OCI-LY7 (cell line): ENCODE data around the gene USP32. TPM values are rescaled to one million over a fixed set of nuclear protein-coding genes. Genes with fewer than 3 reads are reported as not detected.
"Not testable (repeated sequence)": the region's sequence is repeated elsewhere in the genome, so short reads cannot be mapped to it uniquely, and the experiment has no call there.

Experiments
- BruUV-seq: library from RNA; stranded (reverse); fragments of 400-500 nt; replicated peaks from 2 replicates; lab custom pipeline; 2021; lab: Mats Ljungman, UMichigan
- CTCF ChIA-PET: fragments of 300-600 bp; sonication (Branson Sonifier 250); formaldehyde crosslinking; loops from one replicate; lab custom pipeline; 2022; ENCODE audit warnings: antibody characterized with exemption; ENCODE audit not compliant: unreplicated experiment; lab: Charles Lee
- POLR2A ChIA-PET: fragments of 300-600 bp; sonication (Branson Sonifier 250); formaldehyde crosslinking; loops from one replicate; lab custom pipeline; 2022; ENCODE audit warnings: antibody characterized with exemption; lab: Charles Lee
- DNase-seq: peaks from one replicate; pipeline ENCODE4 v3.0.0-alpha.2; 2015; ENCODE audit warnings: low spot score
- H2AFZ ChIP-seq: fragments of 200-600 bp; sonication (generic), shearing (Covaris generic); 2 replicates; pipeline ENCODE4 v1.6.1; 2014; ENCODE audit warnings: mild to moderate bottlenecking, antibody characterized with exemption, low read length, moderate library complexity
- H3K27ac ChIP-seq: fragments of 200-600 bp; sonication (generic); 2 replicates; pipeline ENCODE4 v1.5.1; 2014; ENCODE audit warnings: mixed run types, low read depth, mild to moderate bottlenecking, moderate library complexity, low read length, inconsistent platforms; ENCODE audit not compliant: poor library complexity, severe bottlenecking
- H3K36me3 ChIP-seq: fragments of 200-600 bp; sonication (generic); 2 replicates; pipeline ENCODE4 v1.6.1; 2014; ENCODE audit warnings: mild to moderate bottlenecking, antibody characterized with exemption, low read length, moderate library complexity, mixed read lengths; ENCODE audit not compliant: insufficient read depth
- H3K4me1 ChIP-seq: fragments of 200-600 bp; sonication (generic); 2 replicates; pipeline ENCODE4 v1.5.1; 2014; ENCODE audit warnings: mild to moderate bottlenecking, low read length; ENCODE audit not compliant: insufficient read depth, poor library complexity, severe bottlenecking
- H3K4me2 ChIP-seq: fragments of 200-600 bp; sonication (generic); 2 replicates; pipeline ENCODE4 v1.6.1; 2014; ENCODE audit warnings: mild to moderate bottlenecking, low read length
- H3K4me3 ChIP-seq: fragments of 200-600 bp; sonication (generic); 2 replicates; pipeline ENCODE4 v1.5.1; 2014; ENCODE audit warnings: mild to moderate bottlenecking, low read depth, low read length; ENCODE audit not compliant: poor library complexity, severe bottlenecking
- H3K79me2 ChIP-seq: fragments of 200-600 bp; sonication (generic); 2 replicates; pipeline ENCODE4 v1.6.1; 2016; ENCODE audit warnings: low read depth, mild to moderate bottlenecking, low read length, moderate library complexity, mixed read lengths; ENCODE audit not compliant: insufficient read depth
- H3K9me2 ChIP-seq: fragments of 200-600 bp; sonication (generic); 2 replicates; pipeline ENCODE4 v1.6.1; 2016; ENCODE audit warnings: mild to moderate bottlenecking, low read length, mixed read lengths; ENCODE audit not compliant: insufficient read depth
- H3K9me3 ChIP-seq: fragments of 200-600 bp; sonication (generic); 2 replicates; pipeline ENCODE4 v1.6.1; 2014; ENCODE audit warnings: mild to moderate bottlenecking, mixed run types, low read length, mixed read lengths
- H4K20me1 ChIP-seq: fragments of 200-600 bp; sonication (generic); 2 replicates; pipeline ENCODE4 v1.6.1; 2014; ENCODE audit warnings: mild to moderate bottlenecking, antibody characterized with exemption, low read length, moderate library complexity, mixed read lengths; ENCODE audit not compliant: insufficient read depth
- CTCF ChIP-seq: fragments of 200-600 bp; sonication (generic); conservative IDR thresholded peaks from 2 replicates; pipeline ENCODE4 v1.5.1; 2014; ENCODE audit warnings: mild to moderate bottlenecking, antibody characterized with exemption, low read length, moderate library complexity, mixed read lengths
- EZH2phosphoT487 ChIP-seq: fragments of 200-600 bp; sonication (generic); IDR thresholded peaks from 2 replicates; pipeline ENCODE4 v1.6.1; 2018; ENCODE audit warnings: low read depth, borderline replicate concordance, mild to moderate bottlenecking, mixed run types, antibody characterized with exemption, low read length, moderate library complexity, mixed read lengths
- intact Hi-C: fragments of 100-400 bp; cut with micrococcal nuclease; formaldehyde crosslinking; loops from one replicate; pipeline ENCODE4 v1.10.0; 2022; ENCODE audit not compliant: unreplicated experiment
- total RNA-seq, 2 experiments: library from RNA; depleted of rRNA in 1 of 2; stranded (reverse); fragments of >200 nt in 1 of 2; shearing (Covaris generic) in 1 of 2; gene quantifications; 2 replicates each; pipeline ENCODE4 v1.2.3, GENCODE V29; 2014 to 2022

USP32 gene
- total RNA-seq, 2 experiments from 2014 or later: 16.9 to 28.0 TPM

DNA sequence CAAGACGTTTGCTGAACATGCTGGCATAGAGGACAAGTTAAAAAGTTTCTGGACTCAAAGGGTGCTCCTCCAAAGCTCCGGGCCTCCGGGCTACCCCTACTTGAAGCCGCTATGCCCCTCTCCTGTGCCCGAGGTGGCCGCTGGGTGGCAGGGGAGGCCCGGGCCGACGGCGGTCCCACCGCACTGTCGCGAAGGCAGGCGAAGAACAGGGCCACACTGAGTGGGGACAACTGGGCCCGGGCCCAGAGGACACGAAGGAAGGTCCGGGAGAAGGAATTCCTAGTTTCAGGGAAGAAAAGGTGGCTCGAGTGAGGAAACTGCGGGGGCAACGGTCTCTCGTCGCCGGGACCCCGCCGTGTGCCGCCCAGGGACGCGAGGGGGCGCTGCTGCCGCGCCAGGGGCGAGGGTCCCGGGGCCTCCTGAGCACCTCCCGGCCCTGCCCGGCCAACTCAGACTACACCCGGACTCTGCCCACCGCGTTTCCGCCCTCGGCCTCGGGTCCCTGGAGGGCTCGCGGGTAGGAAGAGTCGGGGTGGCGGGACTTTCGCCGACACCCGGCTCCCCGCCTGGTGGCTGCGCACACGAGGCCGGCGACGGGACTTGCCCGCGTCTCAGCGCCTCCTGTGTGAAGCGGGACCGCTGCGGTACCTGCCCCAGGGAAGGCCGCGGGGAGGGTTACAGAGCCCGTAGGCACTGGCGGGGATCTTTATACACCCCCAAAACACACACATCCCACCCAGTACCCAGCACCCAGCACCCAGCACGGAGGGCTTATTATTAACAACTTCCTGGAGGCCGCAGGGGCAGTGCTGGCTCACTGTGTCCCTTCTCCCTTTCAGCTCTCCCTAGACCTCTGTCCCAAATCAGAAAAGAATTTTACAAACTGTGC, 29.6 kb upstream of the USP32 start:
- Histone ChIP-seq H3K27ac (no peak overlapping the region), H3K9me2 (no peaks in the 10 kb centered on the region), H3K79me2 (no peaks in the 10 kb centered on the region), H3K4me3 (peak overlapping the region; percentile 58), H3K9me3 (no peaks in the 10 kb centered on the region), H3K4me2 (peak overlapping the region; percentile 71), H2AFZ (peak overlapping the region; percentile 71), H3K36me3 (no peaks in the 10 kb centered on the region), H4K20me1 (no peaks in the 10 kb centered on the region), H3K4me1 (no peaks in the 10 kb centered on the region)
- BruUV-seq: no TSS peak
- peak; percentile 66 for DNase-seq
- POLR2A ChIA-PET: no interaction called here
- TF ChIP-seq CTCF: peak; percentile 99
- TF ChIP-seq EZH2phosphoT487: no peak
- CTCF ChIA-PET: no interaction called here
- intact Hi-C loops: loop anchor here (5.0 to 10.0 kb wide), 3 partner anchors 143 to 216 kb away; no protein-coding TSS in a partner anchor

- H3K4me1 ChIP-seq, CTCF ChIA-PET, H3K4me3 ChIP-seq, H3K4me2 ChIP-seq, BruUV-seq, H3K9me3 ChIP-seq, H2AFZ ChIP-seq, H3K27ac ChIP-seq, DNase-seq, H3K79me2 ChIP-seq, H3K36me3 ChIP-seq, H4K20me1 ChIP-seq, H3K9me2 ChIP-seq: not testable (repeated sequence)
- POLR2A ChIA-PET: interaction anchor here (0.7 kb wide), 1 partner anchor 11 kb away, joined by 4 read pairs; no protein-coding TSS in a partner anchor
- intact Hi-C loops: loop anchor here (5.0 to 10.0 kb wide), 3 partner anchors 145 to 217 kb away; no protein-coding TSS in a partner anchor
Measured at GRCh38 chr17:60419875-60420274, 27.9 kb upstream of the USP32 start.

- H2AFZ ChIP-seq, CTCF ChIA-PET, H3K79me2 ChIP-seq, DNase-seq, intact Hi-C loops, H3K36me3 ChIP-seq, H4K20me1 ChIP-seq, H3K9me3 ChIP-seq, POLR2A ChIA-PET, H3K27ac ChIP-seq, H3K9me2 ChIP-seq, H3K4me2 ChIP-seq, H3K4me3 ChIP-seq, BruUV-seq, H3K4me1 ChIP-seq: not testable (repeated sequence)
Measured at GRCh38 chr17:60419003-60419402, 27.1 kb upstream of the USP32 start.
